Testis (tissue), 2 donors: ENCODE results near the gene ABCB9.
A peak's percentile ranks its signal among the peaks of the same experiment; 100 is the strongest.

Source experiments
- CTCF ChIP-seq, 3 experiments: fragments of 450-650 bp in 2 of 3; fragments of 200-600 bp in 1 of 3; sonication (generic) in 1 of 3; IDR thresholded peaks; one replicate each; pipeline ENCODE4 v1.5.1; 2016 to 2019; ENCODE audit warnings: antibody characterized with exemption in 3 of 3, mild to moderate bottlenecking in 2 of 3, moderate library complexity in 1 of 3
- POLR2A ChIP-seq: fragments of 450-650 bp; IDR thresholded peaks from one replicate; pipeline ENCODE4 v1.6.1; 2017; ENCODE audit warnings: antibody characterized with exemption, mild to moderate bottlenecking, moderate library complexity

DNA sequence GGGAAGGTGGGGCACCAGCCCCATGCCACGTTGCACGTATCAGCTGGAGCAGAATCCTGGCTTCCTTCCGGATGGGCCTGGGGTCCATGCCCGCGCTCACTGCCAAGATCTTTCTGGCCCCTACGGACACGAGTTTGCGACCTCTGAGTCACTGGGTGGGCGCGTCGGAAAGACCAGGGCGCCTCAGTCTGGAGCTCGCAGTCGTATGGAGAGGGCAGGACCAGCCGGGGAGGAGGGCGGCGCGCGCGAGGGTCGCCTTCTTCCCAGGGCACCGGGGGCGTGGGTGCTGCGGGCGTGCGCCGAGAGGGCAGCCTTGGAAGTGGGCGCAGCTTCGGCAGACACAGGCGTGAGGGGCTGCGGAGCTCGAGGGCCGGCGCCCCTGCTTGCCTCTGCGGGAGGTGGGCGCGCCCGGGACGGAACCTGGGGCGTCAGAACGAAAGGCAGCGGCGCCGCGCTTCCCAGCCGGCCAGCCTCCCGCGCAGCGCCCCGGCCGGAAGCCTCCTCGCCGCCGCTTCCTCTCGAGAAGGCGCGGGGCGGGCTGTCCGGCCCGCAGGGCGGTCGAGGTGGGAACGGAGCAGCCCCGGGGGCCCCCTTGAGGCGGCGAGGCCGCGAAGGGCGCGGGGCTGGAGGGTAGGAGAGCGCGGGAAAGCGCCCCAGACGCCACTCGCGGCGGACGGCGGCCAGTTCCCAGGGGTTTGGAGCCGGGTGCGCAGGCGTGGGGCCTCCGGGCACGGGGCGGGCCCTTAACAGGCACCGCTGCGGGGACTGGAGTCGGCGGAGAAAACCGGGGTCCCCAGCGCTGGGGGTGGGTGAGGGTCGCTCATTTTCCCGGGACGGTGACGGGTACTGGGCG is 14.1 kb upstream of the ABCB9 start, which contains the start of gene ARL6IP4:
- TF ChIP-seq CTCF (IDR thresholded peaks at IDR 0.05) (no peak), POLR2A (peak; percentile 10)
